ENCODE results near the gene C2orf42. TPM values are rescaled to one million over a fixed set of nuclear protein-coding genes. Genes with fewer than 3 reads are reported as not detected.
"Not testable (repeated sequence)": the region's sequence is repeated elsewhere in the genome, so short reads cannot be mapped to it uniquely, and the experiment has no call there.

Gene C2orf42
- polyA plus RNA-seq, 1 donor: 7.5 TPM

GRCh38 chr2:70131344-70132143, 59.3 kb downstream of the C2orf42 start:
- not testable (repeated sequence) for DNase-seq

GRCh38 chr2:70128005-70128404, 62.8 kb downstream of the C2orf42 start:
- DNase-seq: no peak

- no peak for DNase-seq
These were observed 64.4 kb downstream of the C2orf42 start for GRCh38 chr2:70126413-70126812.

- no peak for DNase-seq
These were observed 65.3 kb downstream of the C2orf42 start for GRCh38 chr2:70125498-70125898.

- peak; percentile 76 for DNase-seq
These were observed 65.8 kb downstream of the C2orf42 start for GRCh38 chr2:70124983-70125480.

GRCh38 chr2:70123829-70124116, 67.0 kb downstream of the C2orf42 start:
- DNase-seq: no peak

- peak; percentile 87 for DNase-seq
These were observed 67.6 kb downstream of the C2orf42 start for GRCh38 chr2:70123051-70123828.

GRCh38 chr2:70122470-70122869, 68.3 kb downstream of the C2orf42 start:
- DNase-seq: no peak

- DNase-seq: no peak
These were observed 69.0 kb downstream of the C2orf42 start for GRCh38 chr2:70121627-70122372.

- no peak for DNase-seq
These were observed 71.9 kb downstream of the C2orf42 start for GRCh38 chr2:70118798-70119454.

- DNase-seq: no peak
These were observed 73.8 kb downstream of the C2orf42 start for GRCh38 chr2:70116936-70117552.

GRCh38 chr2:70115646-70116442, 75.0 kb downstream of the C2orf42 start:
- no peak for DNase-seq

- no peak for DNase-seq
These were observed 77.3 kb downstream of the C2orf42 start for GRCh38 chr2:70113359-70114070.

- DNase-seq: no peak
These were observed 78.8 kb downstream of the C2orf42 start for GRCh38 chr2:70111752-70112591.

GRCh38 chr2:70110397-70110796, 80.4 kb downstream of the C2orf42 start:
- DNase-seq: not testable (repeated sequence)

GRCh38 chr2:70106138-70106537, 84.7 kb downstream of the C2orf42 start:
- DNase-seq: not testable (repeated sequence)

GRCh38 chr2:70104231-70105111, 86.3 kb downstream of the C2orf42 start:
- DNase-seq: peak; percentile 87

- no peak for DNase-seq
These were observed 87.2 kb downstream of the C2orf42 start for GRCh38 chr2:70103531-70104061.
